Endothelial cell of umbilical vein (primary cell): ENCODE data around the gene ARSJ.

Source experiments
- POLR2AphosphoS5 ChIP-seq: IDR thresholded peaks from 2 replicates; pipeline ENCODE4 v1.6.1; 2012; ENCODE audit warnings: low read depth, mild to moderate bottlenecking, control low read depth, low read length, moderate library complexity; ENCODE audit not compliant: insufficient read depth
- TF ChIP-seq, protein P1 (sequence below), 2 donors: IDR thresholded peaks; 1 replicate in 1 of 2; 2 replicates in 1 of 2; pipeline ENCODE4 v1.5.1; 2011; ENCODE audit warnings: low read length in 2 of 2, mild to moderate bottlenecking in 2 of 2, moderate library complexity in 2 of 2, control low read depth in 1 of 2, inconsistent platforms in 1 of 2, low read depth in 1 of 2; ENCODE audit not compliant: insufficient read depth in 1 of 2; ENCODE audit errors: extremely low read depth in 1 of 2

DNA sequence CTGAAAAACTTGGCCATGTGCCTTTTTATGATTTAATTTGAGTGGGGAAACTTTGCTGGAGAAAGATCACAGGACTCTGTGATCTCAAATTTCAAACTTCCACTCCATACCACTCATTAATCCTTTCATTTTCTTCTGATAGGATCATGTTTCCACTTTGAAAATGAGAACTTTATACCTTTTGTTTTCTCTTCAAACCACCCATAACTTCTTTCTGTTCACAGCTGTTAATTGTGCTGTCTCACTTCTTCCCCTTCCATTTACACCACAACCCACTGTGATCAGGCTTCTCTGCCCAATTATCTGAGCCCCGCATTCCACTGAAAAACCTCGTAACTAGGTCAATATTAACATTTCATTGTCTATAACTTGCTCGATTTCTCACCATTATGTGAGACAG, 47.0 kb upstream of the ARSJ start:
- TF ChIP-seq, protein P1, sequence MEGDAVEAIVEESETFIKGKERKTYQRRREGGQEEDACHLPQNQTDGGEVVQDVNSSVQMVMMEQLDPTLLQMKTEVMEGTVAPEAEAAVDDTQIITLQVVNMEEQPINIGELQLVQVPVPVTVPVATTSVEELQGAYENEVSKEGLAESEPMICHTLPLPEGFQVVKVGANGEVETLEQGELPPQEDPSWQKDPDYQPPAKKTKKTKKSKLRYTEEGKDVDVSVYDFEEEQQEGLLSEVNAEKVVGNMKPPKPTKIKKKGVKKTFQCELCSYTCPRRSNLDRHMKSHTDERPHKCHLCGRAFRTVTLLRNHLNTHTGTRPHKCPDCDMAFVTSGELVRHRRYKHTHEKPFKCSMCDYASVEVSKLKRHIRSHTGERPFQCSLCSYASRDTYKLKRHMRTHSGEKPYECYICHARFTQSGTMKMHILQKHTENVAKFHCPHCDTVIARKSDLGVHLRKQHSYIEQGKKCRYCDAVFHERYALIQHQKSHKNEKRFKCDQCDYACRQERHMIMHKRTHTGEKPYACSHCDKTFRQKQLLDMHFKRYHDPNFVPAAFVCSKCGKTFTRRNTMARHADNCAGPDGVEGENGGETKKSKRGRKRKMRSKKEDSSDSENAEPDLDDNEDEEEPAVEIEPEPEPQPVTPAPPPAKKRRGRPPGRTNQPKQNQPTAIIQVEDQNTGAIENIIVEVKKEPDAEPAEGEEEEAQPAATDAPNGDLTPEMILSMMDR (IDR thresholded peaks at IDR 0.05; ENCODE audit: extremely low read depth in 1 of 2, insufficient read depth in 1 of 2, low read depth in 1 of 2, low read length in 2 of 2): no peak
- no peak for TF ChIP-seq POLR2AphosphoS5
